AG08395 (cell line): ENCODE results near the gene SNRNP200.

Source experiments
- DNase-seq: peaks from one replicate; pipeline ENCODE4 v3.0.0; 2012; ENCODE audit warnings: mixed read lengths, low spot score

The SNRNP200 gene

GRCh38 chr2:96251721-96252292 lies 53.5 kb downstream of the SNRNP200 start:
- DNase-seq, result peak; percentile 96

- DNase-seq, result no peak
Observed at GRCh38 chr2:96250188-96250587, 55.2 kb downstream of the SNRNP200 start.

GRCh38 chr2:96249654-96250053 lies 55.7 kb downstream of the SNRNP200 start:
- peak; percentile 90 for DNase-seq

- no peak for DNase-seq
Observed at GRCh38 chr2:96248624-96249023, 56.7 kb downstream of the SNRNP200 start.

GRCh38 chr2:96247896-96248295 lies 57.5 kb downstream of the SNRNP200 start:
- DNase-seq, result no peak

GRCh38 chr2:96247009-96247408 lies 58.3 kb downstream of the SNRNP200 start:
- no peak for DNase-seq

- no peak for DNase-seq
Observed at GRCh38 chr2:96245609-96246390, 59.5 kb downstream of the SNRNP200 start.

GRCh38 chr2:96243843-96244242 lies 61.5 kb downstream of the SNRNP200 start:
- no peak for DNase-seq

- peak; percentile 63 for DNase-seq
Observed at GRCh38 chr2:96241900-96242611, 63.3 kb downstream of the SNRNP200 start.

- DNase-seq, result no peak
Observed at GRCh38 chr2:96241227-96241626, 64.1 kb downstream of the SNRNP200 start.

GRCh38 chr2:96240341-96241038 lies 64.9 kb downstream of the SNRNP200 start:
- DNase-seq, result no peak

GRCh38 chr2:96239745-96240264 lies 65.5 kb downstream of the SNRNP200 start:
- no peak for DNase-seq

GRCh38 chr2:96239091-96239490 lies 66.3 kb downstream of the SNRNP200 start:
- no peak for DNase-seq

GRCh38 chr2:96238266-96238665 lies 67.1 kb downstream of the SNRNP200 start:
- no peak for DNase-seq

- no peak for DNase-seq
Observed at GRCh38 chr2:96236882-96237281, 68.5 kb downstream of the SNRNP200 start.

- no peak for DNase-seq
Observed at GRCh38 chr2:96233880-96234316, 71.4 kb downstream of the SNRNP200 start.

GRCh38 chr2:96233436-96233835 lies 71.9 kb downstream of the SNRNP200 start:
- no peak for DNase-seq

- no peak for DNase-seq
Observed at GRCh38 chr2:96231316-96231715, 74.0 kb downstream of the SNRNP200 start.

- DNase-seq, result no peak
Observed at GRCh38 chr2:96225016-96225533, 80.3 kb downstream of the SNRNP200 start.
